ENCODE data around the gene PRSS27.
"Not testable (repeated sequence)": the region's sequence is repeated elsewhere in the genome, so short reads cannot be mapped to it uniquely, and the experiment has no call there.

PRSS27 gene

DNA sequence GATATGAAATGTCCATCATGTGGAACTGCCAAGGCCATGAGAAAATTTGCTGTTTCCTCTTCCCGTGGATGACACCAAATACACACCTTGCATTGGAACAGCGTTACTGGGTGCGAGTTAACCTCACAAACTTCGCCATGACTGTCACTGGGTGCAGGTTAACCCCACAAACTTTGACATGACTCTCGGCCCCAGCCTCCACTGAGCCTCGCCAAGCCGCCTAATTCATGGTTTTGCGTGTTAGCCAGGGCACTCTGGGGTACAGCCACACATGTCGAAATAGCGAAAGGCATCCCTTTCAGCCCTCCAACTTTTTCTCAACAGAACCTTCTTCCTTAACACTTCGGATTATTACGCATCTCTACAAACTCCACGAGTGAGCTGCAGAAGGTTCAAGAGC is 48.3 kb downstream of the PRSS27 start:
- WGBS (ENCODE audit: extremely low coverage, insufficient coverage, insufficient read length), result no CpG with 5 or more reads among the region's 13 CpGs
- Histone ChIP-seq H3K4me2 (ENCODE audit: low read length) (no peak overlapping the region), H4K12ac (ENCODE audit: low read depth, low read length) (no peak overlapping the region), H2BK12ac (ENCODE audit: low read length) (no peak overlapping the region), H3K9ac (ENCODE audit: low read length) (no peak overlapping the region), H2AK5ac (ENCODE audit: low read length) (no peak overlapping the region), H4K91ac (ENCODE audit: low read depth, low read length) (no peak overlapping the region), H3K4me3 (ENCODE audit: low read depth, low read length) (no peak overlapping the region), H3K27me3 (ENCODE audit: insufficient read depth, low read length) (no peaks in the 10 kb centered on the region), H2BK120ac (ENCODE audit: insufficient read depth, low read length, poor library complexity) (no peak overlapping the region), H3K27ac (ENCODE audit: low read depth, low read length) (no peak overlapping the region), H3K79me1 (ENCODE audit: low read length) (peaks cover 4% of the 10 kb centered on the region), H3K79me2 (ENCODE audit: control insufficient read depth, insufficient read depth, low read length, poor library complexity) (no peaks in the 10 kb centered on the region), H3K14ac (ENCODE audit: low read length) (no peak overlapping the region), H3K18ac (ENCODE audit: low read length) (peak overlapping the region; percentile 56), H3K4ac (ENCODE audit: low read depth, low read length) (peak overlapping the region; percentile 44), H3K23ac (ENCODE audit: low read length) (no peak overlapping the region), H2AFZ (ENCODE audit: insufficient read depth, low read length, poor library complexity) (no peak overlapping the region), H2BK5ac (ENCODE audit: low read depth, low read length, poor library complexity) (no peak overlapping the region), H3K4me1 (ENCODE audit: control insufficient read depth in 1 of 2, insufficient read depth in 2 of 2, low read length in 2 of 2) (peaks cover 0 to 2% of the 10 kb centered on the region in 2 experiments), H3K9me3 (ENCODE audit: insufficient read depth, low read depth, low read length) (no peaks in the 10 kb centered on the region), H3K36me3 (ENCODE audit: control insufficient read depth in 1 of 2, insufficient read depth in 2 of 2, low read length in 2 of 2) (no peaks in the 10 kb centered on the region), H4K8ac (ENCODE audit: low read depth, low read length) (no peak overlapping the region)
- no peak for DNase-seq

DNA sequence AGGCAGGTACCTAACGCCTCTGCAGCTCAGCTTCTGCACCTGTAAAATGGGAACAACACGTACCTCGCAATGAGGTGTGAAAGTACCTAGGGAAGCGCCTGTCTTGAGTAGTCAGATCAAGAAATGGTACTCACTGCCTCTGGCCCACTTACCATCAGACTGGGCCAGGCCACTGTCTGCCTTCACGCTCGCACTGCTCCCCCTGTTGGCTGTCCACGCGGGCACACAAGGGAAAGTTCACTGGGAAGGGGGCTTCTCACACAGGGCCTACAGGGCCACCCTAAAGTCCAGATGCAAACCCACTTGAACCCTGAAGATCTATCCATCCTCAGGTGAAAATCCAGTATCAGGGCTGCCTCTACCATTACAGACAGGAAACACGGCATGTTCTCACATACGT is 48.8 kb downstream of the PRSS27 start:
- H3K27ac ChIP-seq (ENCODE audit: low read depth, low read length); H2AFZ ChIP-seq (ENCODE audit: insufficient read depth, low read length, poor library complexity); H3K18ac ChIP-seq (ENCODE audit: low read length); H4K8ac ChIP-seq (ENCODE audit: low read depth, low read length); H3K9ac ChIP-seq (ENCODE audit: low read length); H3K4ac ChIP-seq (ENCODE audit: low read depth, low read length); H3K79me2 ChIP-seq (ENCODE audit: control insufficient read depth, insufficient read depth, low read length, poor library complexity); H3K23ac ChIP-seq (ENCODE audit: low read length); H4K12ac ChIP-seq (ENCODE audit: low read depth, low read length); H3K27me3 ChIP-seq (ENCODE audit: insufficient read depth, low read length); H4K91ac ChIP-seq (ENCODE audit: low read depth, low read length); H2BK120ac ChIP-seq (ENCODE audit: insufficient read depth, low read length, poor library complexity); H3K4me2 ChIP-seq (ENCODE audit: low read length); H3K14ac ChIP-seq (ENCODE audit: low read length); H3K4me3 ChIP-seq (ENCODE audit: low read depth, low read length); DNase-seq; H2AK5ac ChIP-seq (ENCODE audit: low read length); H3K79me1 ChIP-seq (ENCODE audit: low read length); H2BK5ac ChIP-seq (ENCODE audit: low read depth, low read length, poor library complexity); H3K4me1 ChIP-seq (ENCODE audit: control insufficient read depth in 1 of 2, insufficient read depth in 2 of 2, low read length in 2 of 2); H2BK12ac ChIP-seq (ENCODE audit: low read length); H3K36me3 ChIP-seq (ENCODE audit: control insufficient read depth in 1 of 2, insufficient read depth in 2 of 2, low read length in 2 of 2); H3K9me3 ChIP-seq (ENCODE audit: insufficient read depth, low read depth, low read length): not testable (repeated sequence)
- WGBS (ENCODE audit: extremely low coverage, insufficient coverage, insufficient read length), result no CpG with 5 or more reads among the region's 10 CpGs

DNA sequence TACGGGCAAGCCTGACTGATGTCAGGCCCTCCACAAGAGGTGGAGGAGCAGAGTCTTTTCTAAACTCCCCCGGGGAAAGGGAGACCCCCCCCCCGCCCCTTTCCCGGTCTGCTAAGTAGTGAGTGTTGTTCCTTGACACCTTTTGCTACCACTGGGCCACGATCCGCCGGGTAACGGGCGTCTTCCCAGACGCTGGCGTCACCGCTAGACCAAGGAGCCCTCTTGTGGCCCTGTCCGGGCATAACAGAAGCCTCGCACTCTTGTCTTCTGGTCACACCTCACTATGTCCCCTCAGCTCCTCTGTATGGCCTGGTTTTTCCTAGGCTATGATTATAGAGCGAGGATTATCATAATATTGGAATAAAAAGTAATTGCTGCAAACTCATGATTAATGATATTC is 50.0 kb downstream of the PRSS27 start:
- H4K8ac ChIP-seq (ENCODE audit: low read depth, low read length); H2BK12ac ChIP-seq (ENCODE audit: low read length); H4K91ac ChIP-seq (ENCODE audit: low read depth, low read length); H2BK5ac ChIP-seq (ENCODE audit: low read depth, low read length, poor library complexity); H3K14ac ChIP-seq (ENCODE audit: low read length); H2AK5ac ChIP-seq (ENCODE audit: low read length); H2AFZ ChIP-seq (ENCODE audit: insufficient read depth, low read length, poor library complexity); H3K4ac ChIP-seq (ENCODE audit: low read depth, low read length); H3K79me1 ChIP-seq (ENCODE audit: low read length); H3K4me2 ChIP-seq (ENCODE audit: low read length); H4K12ac ChIP-seq (ENCODE audit: low read depth, low read length); H3K9me3 ChIP-seq (ENCODE audit: insufficient read depth, low read depth, low read length); H3K27me3 ChIP-seq (ENCODE audit: insufficient read depth, low read length); H3K4me1 ChIP-seq (ENCODE audit: control insufficient read depth in 1 of 2, insufficient read depth in 2 of 2, low read length in 2 of 2); H3K4me3 ChIP-seq (ENCODE audit: low read depth, low read length); H2BK120ac ChIP-seq (ENCODE audit: insufficient read depth, low read length, poor library complexity); H3K9ac ChIP-seq (ENCODE audit: low read length); H3K79me2 ChIP-seq (ENCODE audit: control insufficient read depth, insufficient read depth, low read length, poor library complexity); H3K18ac ChIP-seq (ENCODE audit: low read length); H3K23ac ChIP-seq (ENCODE audit: low read length); H3K27ac ChIP-seq (ENCODE audit: low read depth, low read length); H3K36me3 ChIP-seq (ENCODE audit: control insufficient read depth in 1 of 2, insufficient read depth in 2 of 2, low read length in 2 of 2): not testable (repeated sequence)
- WGBS (ENCODE audit: extremely low coverage, insufficient coverage, insufficient read length), result no CpG with 5 or more reads among the region's 15 CpGs
- peak; percentile 48 to 73 for DNase-seq

DNA sequence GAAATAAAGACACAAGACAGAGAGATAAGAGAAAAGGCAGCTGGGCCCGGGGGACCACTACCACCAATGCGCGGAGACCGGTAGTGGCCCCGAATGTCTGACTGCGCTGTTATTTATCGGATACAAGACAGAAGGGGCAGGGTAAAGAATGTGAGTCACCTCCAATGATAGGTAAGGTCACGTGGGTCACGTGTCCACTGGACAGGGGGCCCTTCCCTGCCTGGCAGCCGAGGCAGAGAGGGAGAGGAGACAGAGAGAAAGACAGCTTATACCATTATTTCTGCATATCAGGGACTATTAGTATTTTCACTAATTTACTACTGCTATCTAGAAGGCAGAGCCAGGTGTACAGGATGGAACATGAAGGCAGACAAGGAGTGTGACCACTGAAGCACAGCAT is 50.4 kb downstream of the PRSS27 start:
- H2AK5ac ChIP-seq (ENCODE audit: low read length); H2AFZ ChIP-seq (ENCODE audit: insufficient read depth, low read length, poor library complexity); DNase-seq; H4K91ac ChIP-seq (ENCODE audit: low read depth, low read length); H3K79me1 ChIP-seq (ENCODE audit: low read length); H3K4me1 ChIP-seq (ENCODE audit: control insufficient read depth in 1 of 2, insufficient read depth in 2 of 2, low read length in 2 of 2); H3K9ac ChIP-seq (ENCODE audit: low read length); H3K27me3 ChIP-seq (ENCODE audit: insufficient read depth, low read length); H3K23ac ChIP-seq (ENCODE audit: low read length); H3K4me3 ChIP-seq (ENCODE audit: low read depth, low read length); H3K4me2 ChIP-seq (ENCODE audit: low read length); H3K36me3 ChIP-seq (ENCODE audit: control insufficient read depth in 1 of 2, insufficient read depth in 2 of 2, low read length in 2 of 2); H3K18ac ChIP-seq (ENCODE audit: low read length); H2BK5ac ChIP-seq (ENCODE audit: low read depth, low read length, poor library complexity); H3K27ac ChIP-seq (ENCODE audit: low read depth, low read length); H4K12ac ChIP-seq (ENCODE audit: low read depth, low read length); H3K4ac ChIP-seq (ENCODE audit: low read depth, low read length); H4K8ac ChIP-seq (ENCODE audit: low read depth, low read length); H3K79me2 ChIP-seq (ENCODE audit: control insufficient read depth, insufficient read depth, low read length, poor library complexity); H3K9me3 ChIP-seq (ENCODE audit: insufficient read depth, low read depth, low read length); H3K14ac ChIP-seq (ENCODE audit: low read length); H2BK120ac ChIP-seq (ENCODE audit: insufficient read depth, low read length, poor library complexity); H2BK12ac ChIP-seq (ENCODE audit: low read length): not testable (repeated sequence)
- no CpG with 5 or more reads among the region's 10 CpGs for WGBS (ENCODE audit: extremely low coverage, insufficient coverage, insufficient read length)

All from trophoblast cell (in vitro differentiated cells and primary cell).